Loucy (cell line): Measurements from ENCODE around the gene WDR33.

Experiments used
- CTCF ChIP-seq: fragments of 200-600 bp; sonication (generic); conservative IDR thresholded peaks from 2 replicates; pipeline ENCODE4 v1.5.1; 2014; ENCODE audit warnings: mild to moderate bottlenecking, antibody characterized with exemption, low read length
- EZH2phosphoT487 ChIP-seq: fragments of 200-600 bp; IDR thresholded peaks from 2 replicates; pipeline ENCODE4 v1.6.1; 2018; ENCODE audit warnings: antibody characterized with exemption, mild to moderate bottlenecking, moderate library complexity, borderline replicate concordance

- TF ChIP-seq CTCF, result no peak
- TF ChIP-seq EZH2phosphoT487, result no peak
Measured at GRCh38 chr2:127679680-127680361, 131.2 kb downstream of the WDR33 start.
